Measurements from ENCODE around the gene CD300C. TPM values are rescaled to one million over a fixed set of nuclear protein-coding genes. Genes with fewer than 3 reads are reported as not detected.
"Not testable (repeated sequence)": the region's sequence is repeated elsewhere in the genome, so short reads cannot be mapped to it uniquely, and the experiment has no call there.

Gene CD300C
- total RNA-seq, 2 donors from 2014 or later, result 0.52 TPM; not detected in 1

DNA sequence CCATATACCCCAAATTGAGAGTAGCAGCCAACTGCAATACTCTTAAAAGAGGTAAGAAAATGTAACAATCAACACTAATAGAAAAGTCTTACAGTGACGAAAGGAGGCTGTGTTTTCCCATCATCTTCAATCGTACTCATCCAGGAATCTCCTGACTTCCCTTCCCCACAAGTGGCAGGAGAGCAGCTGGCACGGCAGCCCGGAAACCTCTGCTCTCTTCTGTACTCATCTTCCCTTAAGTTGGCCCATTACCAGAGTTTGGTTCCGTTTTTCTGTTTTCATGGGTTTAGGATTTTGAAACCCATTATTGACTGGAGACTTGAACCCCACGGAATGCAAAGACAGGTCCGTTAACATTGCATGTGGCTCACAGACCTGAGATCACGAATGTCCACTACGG, 33.1 kb upstream of the CD300C start:
- intact Hi-C loops (cut with DNase I), result no loop called here
- H3K4me3 ChIP-seq, result no peak overlapping the region
- DNase-seq, result no peak
- ATAC-seq, result no peak
- no peak for TF ChIP-seq POLR2A (IDR thresholded peaks at IDR 0.05)
- TF ChIP-seq, protein P1, sequence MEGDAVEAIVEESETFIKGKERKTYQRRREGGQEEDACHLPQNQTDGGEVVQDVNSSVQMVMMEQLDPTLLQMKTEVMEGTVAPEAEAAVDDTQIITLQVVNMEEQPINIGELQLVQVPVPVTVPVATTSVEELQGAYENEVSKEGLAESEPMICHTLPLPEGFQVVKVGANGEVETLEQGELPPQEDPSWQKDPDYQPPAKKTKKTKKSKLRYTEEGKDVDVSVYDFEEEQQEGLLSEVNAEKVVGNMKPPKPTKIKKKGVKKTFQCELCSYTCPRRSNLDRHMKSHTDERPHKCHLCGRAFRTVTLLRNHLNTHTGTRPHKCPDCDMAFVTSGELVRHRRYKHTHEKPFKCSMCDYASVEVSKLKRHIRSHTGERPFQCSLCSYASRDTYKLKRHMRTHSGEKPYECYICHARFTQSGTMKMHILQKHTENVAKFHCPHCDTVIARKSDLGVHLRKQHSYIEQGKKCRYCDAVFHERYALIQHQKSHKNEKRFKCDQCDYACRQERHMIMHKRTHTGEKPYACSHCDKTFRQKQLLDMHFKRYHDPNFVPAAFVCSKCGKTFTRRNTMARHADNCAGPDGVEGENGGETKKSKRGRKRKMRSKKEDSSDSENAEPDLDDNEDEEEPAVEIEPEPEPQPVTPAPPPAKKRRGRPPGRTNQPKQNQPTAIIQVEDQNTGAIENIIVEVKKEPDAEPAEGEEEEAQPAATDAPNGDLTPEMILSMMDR (IDR thresholded peaks at IDR 0.05), result no peak
- no peak overlapping the region for H3K27ac ChIP-seq
- H3K27me3 ChIP-seq, result no peaks in the 10 kb centered on the region
- no peaks in the 10 kb centered on the region for H3K36me3 ChIP-seq (replicated peaks in 1 of 2; ENCODE audit: insufficient read depth in 1 of 2, low read depth in 2 of 2)
- no peaks in the 10 kb centered on the region for H3K4me1 ChIP-seq
- H3K9me3 ChIP-seq, result no peaks in the 10 kb centered on the region
- WGBS, 2 donors, result 59 to 69% methylated on average over 9 of the region's 9 CpGs

DNA sequence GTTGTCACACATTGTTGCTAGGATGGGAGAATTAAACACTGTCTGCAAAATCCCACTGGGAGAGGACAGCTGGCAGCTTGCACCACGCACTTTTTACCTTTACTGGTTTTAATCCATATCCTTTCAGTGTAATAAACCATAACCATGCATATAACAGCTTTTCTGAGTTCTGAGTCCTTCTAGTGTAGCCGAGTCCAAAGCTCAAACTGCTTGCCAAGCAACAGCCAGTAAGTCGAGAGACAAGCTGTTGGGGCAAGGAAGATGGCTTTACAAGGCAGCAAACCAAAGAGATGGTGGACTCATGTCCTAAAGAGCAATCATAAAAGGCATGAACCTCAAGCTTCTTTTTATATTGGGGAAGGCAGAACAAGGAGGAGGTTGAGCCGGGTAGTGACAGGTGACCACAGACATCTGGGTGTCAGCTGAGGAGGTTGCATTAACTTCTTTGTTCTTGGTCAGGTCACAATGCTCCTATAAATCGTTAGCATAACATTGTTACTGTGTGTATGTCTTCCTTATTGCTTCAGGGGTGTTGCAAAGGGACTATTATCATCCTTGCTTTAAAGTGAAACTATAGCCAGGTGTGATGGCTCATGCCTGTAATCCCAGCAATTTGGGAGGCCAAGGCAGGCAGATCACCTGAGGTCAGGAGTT, 28.7 kb upstream of the CD300C start:
- 42 to 58% methylated on average over 5 of the region's 5 CpGs for WGBS, 2 donors
- DNase-seq (no peak), ATAC-seq (no peak)
- Histone ChIP-seq H3K36me3 (replicated peaks in 1 of 2; ENCODE audit: insufficient read depth in 1 of 2, low read depth in 2 of 2) (no peaks in the 10 kb centered on the region), H3K4me1 (no peaks in the 10 kb centered on the region), H3K4me3 (no peak overlapping the region), H3K9me3 (no peaks in the 10 kb centered on the region), H3K27ac (no peak overlapping the region), H3K27me3 (no peaks in the 10 kb centered on the region)
- intact Hi-C loops (cut with DNase I), result no loop called here
- TF ChIP-seq, protein P1 (IDR thresholded peaks at IDR 0.05), result no peak
- TF ChIP-seq POLR2A (IDR thresholded peaks at IDR 0.05), result no peak

DNA sequence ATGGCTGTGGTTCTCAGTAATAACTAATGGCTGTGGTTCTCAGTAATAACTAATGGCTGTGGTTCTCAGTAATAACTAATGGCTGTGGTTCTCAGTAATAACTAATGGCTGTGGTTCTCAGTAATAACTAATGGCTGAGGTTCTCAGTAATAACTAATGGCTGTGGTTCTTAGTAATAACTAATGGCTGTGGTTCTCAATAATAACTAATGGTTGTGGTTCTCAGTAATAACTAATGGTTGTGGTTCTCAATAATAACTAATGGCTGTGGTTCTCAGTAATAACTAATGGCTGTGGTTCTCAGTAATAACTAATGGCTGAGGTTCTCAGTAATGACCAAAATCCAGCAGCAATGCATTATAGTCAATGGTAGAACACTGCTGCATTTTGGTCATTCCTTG, 27.7 kb upstream of the CD300C start:
- H3K4me1 ChIP-seq; ATAC-seq; H3K27ac ChIP-seq; H3K36me3 ChIP-seq (replicated peaks in 1 of 2; ENCODE audit: insufficient read depth in 1 of 2, low read depth in 2 of 2); H3K4me3 ChIP-seq; H3K9me3 ChIP-seq; H3K27me3 ChIP-seq; intact Hi-C loops (cut with DNase I); DNase-seq: not testable (repeated sequence)

DNA sequence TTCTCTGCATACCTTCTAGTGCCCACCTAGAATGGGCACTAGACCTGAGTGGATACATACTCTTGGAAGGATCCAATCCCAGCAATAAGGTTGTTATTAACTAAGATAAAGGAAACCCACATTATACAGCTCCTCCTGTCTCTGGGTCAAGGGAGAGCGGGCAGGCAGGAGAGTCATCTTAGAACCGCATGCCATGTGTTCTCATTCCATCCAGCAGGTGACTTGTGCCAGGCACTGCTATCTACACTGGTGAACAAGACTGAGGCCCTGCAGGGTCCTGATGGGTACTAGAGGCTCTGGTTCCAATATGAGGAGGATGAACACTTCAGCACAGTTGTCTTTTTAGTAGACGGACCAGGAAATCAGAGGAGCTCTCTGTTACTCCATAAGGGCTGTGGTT, 27.3 kb upstream of the CD300C start:
- Histone ChIP-seq H3K27me3 (no peaks in the 10 kb centered on the region), H3K27ac (no peak overlapping the region), H3K4me1 (no peaks in the 10 kb centered on the region), H3K4me3 (no peak overlapping the region), H3K36me3 (replicated peaks in 1 of 2; ENCODE audit: insufficient read depth in 1 of 2, low read depth in 2 of 2) (no peaks in the 10 kb centered on the region), H3K9me3 (no peaks in the 10 kb centered on the region)
- ATAC-seq, result no peak
- WGBS, 2 donors, result 70 to 89% methylated on average over 2 to 3 of the region's 3 CpGs
- TF ChIP-seq POLR2A (IDR thresholded peaks at IDR 0.05), result no peak
- TF ChIP-seq, protein P1 (IDR thresholded peaks at IDR 0.05), result no peak
- no peak for DNase-seq
- intact Hi-C loops (cut with DNase I), result no loop called here

DNA sequence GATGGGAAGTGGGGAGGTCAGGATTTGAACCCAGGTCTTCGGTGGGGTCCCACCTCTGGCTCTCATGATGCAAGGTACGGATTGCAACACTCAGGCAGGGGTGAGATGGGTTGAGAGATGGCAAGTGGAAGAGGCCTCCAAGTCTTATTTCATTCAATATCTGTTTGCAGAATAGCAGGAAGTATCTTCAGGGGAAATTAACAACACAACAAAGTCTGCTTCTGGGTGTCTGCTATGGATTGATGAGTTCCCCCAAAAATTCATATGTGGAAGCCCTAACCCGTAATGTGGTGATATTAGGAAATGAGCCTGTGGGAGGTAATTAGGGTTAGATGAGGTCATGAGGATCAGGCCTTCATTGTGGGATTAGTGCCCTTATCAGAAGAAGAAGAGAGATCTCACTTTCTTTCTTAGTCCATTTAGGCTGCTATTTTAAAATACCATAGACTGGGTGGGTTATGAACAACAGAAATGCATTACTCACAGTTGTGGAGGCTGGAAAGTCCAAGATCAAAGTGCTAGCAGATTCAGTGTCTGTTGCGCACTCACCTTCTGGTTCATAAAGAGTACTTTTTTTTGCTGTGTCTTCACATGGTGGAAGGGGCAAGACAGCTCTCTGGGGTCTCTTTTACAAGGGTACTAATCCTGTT, 25.8 kb upstream of the CD300C start:
- no peak for ATAC-seq
- 59 to 74% methylated on average over 4 of the region's 4 CpGs for WGBS, 2 donors
- no peaks in the 10 kb centered on the region for H3K9me3 ChIP-seq
- H3K27me3 ChIP-seq, result no peaks in the 10 kb centered on the region
- H3K4me3 ChIP-seq, result no peak overlapping the region
- no peak overlapping the region for H3K27ac ChIP-seq
- intact Hi-C loops (cut with DNase I), result no loop called here
- TF ChIP-seq POLR2A (IDR thresholded peaks at IDR 0.05), result no peak
- TF ChIP-seq, protein P1 (IDR thresholded peaks at IDR 0.05), result no peak
- H3K36me3 ChIP-seq (replicated peaks in 1 of 2; ENCODE audit: insufficient read depth in 1 of 2, low read depth in 2 of 2), result no peaks in the 10 kb centered on the region
- DNase-seq, result no peak
- H3K4me1 ChIP-seq, result no peaks in the 10 kb centered on the region

Data from body of pancreas (tissue), 4 donors.